ELR (cell line): ENCODE data around the gene PDGFRB.

Experiments
- DNase-seq: peaks from one replicate; pipeline ENCODE4 v3.0.0-alpha.2; 2015; ENCODE audit warnings: low read depth

The PDGFRB gene

GRCh38 chr5:150065886-150066285, 89.8 kb downstream of the PDGFRB start:
- DNase-seq: peak; percentile 48

GRCh38 chr5:150065346-150065745, 90.3 kb downstream of the PDGFRB start:
- peak; percentile 88 for DNase-seq

GRCh38 chr5:150064681-150065220, 90.9 kb downstream of the PDGFRB start:
- no peak for DNase-seq
